GM19043 (cell line): ENCODE measurements around the gene LRRC4C.

Experiments used
- ATAC-seq: cut with Tn5 transposase; IDR thresholded peaks from one replicate; pipeline ENCODE4 v1.9.1; 2021; ENCODE audit warnings: low read depth; ENCODE audit not compliant: unreplicated experiment

Gene LRRC4C

DNA sequence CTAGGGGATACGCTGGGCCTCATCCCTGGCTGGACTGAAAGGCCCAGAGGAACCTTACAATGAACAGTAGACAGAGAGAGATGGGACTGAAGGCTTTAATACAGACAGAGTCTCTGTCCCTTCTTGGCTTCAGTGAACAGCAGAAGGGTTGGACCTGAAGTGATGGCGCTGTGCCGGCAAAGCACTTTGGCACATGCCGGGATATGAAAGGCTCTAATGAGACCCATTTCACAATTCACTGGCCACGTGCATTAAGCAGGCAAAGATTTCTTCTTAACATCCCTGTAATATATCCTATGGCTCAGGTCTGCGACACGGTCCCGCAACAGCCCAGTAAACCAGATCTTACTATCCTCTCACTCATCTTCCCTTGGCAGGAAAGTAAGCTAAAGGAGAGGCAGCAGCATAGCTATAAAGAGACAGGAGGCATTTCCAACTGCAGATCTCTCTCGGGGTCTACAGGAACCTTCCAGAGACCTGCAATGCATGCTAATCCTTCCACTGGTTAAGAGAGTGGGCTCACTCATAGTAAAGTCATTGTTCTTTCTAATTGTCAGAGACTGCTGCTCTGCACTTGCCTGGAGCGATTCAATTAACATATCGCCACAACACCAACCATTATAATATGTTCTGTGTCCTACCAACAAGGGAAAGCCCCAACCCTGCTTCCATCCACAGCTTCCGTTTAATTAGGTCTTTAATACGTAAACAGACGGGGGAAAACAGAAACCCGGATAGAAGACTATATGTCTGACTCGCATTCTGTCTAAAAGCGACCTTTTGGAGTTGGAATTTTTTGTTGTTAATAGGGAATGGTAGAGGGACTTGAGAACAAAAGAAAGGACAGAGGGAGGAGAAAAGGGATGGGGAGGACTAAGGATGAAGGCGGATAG is 1179.0 kb downstream of the LRRC4C start:
- ATAC-seq: no peak

DNA sequence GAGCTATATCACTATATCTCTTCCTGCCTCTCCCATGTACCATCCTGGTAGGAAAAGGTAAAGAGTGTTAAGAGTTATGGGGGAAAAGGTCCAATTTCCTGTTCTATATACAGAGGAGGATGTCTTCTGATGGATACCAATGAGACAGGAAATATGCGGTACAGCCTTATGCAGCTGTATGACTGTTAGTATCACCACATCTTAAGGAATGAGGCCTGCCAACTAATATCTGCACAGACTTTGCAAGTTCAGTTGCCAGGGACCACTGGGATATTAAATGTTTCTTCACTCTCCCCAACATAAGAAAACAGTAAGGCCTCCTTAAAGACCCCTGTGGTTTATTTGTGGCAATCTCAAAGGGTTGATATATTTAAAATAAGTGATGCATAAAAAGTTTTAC is 1182.5 kb downstream of the LRRC4C start:
- no peak for ATAC-seq

DNA sequence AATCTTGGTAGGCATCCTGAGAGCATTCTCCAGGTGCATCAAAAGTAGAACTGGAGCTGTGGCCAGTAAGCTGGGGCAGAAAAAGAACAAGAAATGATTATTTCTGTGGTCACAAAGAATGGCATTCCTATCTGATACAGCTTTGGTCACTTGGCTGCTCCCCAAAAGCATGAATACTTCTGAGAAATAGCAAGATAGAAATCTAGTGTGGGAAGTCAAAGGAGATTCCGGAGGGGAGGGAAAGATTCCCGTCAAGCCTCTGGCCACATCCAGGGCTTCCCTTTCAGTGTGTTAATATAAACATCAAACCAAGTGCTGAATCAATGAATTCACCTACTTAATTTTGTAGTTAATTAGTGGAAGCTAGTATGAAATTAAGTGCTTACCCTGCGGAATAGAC is 1185.4 kb downstream of the LRRC4C start:
- ATAC-seq: no peak

DNA sequence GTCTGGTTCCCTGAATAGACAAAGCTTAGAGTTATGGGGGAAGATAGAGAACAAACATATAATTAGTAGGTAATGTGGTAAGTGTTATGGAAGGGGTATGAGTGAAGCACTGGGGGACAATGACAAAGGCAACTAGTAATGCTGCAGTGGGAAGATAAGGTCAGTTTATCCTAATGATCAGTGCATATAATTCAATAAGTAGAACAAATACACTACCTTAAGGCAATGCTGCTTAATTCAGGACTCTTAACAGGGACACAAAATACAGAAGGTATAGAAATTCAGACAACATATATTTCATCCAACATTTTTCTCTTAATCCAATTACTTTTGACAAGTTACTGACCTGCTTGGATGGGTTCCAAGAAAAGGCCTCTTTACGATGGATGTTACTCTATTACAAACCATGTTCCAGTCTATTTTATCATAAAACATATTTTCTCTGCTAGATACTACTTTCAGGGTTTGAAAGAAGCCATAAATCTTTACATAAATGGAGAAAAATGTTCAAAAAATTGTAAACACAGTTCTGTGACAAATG is 1186.2 kb downstream of the LRRC4C start:
- no peak for ATAC-seq

DNA sequence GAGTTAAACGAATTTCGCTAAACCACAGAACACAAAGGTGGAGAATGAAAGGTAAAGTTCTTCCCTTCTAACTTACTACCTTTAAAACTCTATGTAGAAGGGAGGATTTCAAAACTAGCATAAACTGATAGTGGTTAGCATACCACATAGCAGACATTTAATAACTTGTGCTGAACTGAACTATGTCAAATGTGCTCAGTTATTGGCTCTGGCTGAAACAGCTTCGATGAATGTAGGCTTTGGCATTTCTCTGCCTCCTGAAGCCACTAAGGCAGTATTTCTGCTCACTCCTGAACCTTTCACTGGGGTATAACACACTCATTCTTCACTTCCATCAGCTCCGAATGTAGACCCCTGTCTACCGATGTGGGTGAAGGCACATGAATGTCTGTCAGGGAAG is 1188.1 kb downstream of the LRRC4C start:
- no peak for ATAC-seq

DNA sequence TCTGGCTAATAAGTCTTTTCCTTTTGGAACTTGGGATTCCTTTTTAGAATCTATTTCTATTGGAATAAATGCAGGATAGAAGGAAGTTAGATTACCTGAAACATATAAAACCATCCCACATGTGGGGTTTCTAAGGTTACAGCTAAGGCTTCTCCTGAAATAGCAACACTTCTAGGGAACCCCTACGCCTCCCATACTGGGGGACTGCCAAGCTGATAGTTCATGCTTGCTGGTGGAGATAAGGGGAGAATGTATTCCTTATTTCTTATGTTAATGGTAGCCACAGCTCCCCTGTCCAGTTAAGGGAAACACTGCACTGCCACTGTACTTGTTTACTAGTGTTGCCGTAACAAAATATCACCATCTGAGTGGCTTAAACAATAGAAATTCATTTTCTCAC is 1189.6 kb downstream of the LRRC4C start:
- no peak for ATAC-seq

DNA sequence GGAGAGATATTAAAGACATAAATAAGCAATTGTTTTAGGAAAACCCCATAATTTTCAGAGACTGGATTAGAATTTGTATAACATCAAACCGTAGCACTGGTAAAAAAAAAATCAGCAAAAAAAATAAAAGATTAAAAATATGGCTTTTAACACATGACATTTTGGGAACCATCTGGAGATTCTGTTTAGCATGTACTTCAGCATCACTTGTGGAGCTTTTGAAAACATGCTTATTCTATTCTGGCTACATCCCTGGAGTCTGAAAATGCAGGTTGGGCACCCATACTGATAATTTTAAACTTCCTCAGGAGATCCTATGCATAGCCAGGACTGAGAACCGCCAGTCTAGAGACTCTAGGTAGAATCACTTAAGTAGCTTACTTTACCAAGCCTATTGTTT is 1190.9 kb downstream of the LRRC4C start:
- ATAC-seq: no peak

DNA sequence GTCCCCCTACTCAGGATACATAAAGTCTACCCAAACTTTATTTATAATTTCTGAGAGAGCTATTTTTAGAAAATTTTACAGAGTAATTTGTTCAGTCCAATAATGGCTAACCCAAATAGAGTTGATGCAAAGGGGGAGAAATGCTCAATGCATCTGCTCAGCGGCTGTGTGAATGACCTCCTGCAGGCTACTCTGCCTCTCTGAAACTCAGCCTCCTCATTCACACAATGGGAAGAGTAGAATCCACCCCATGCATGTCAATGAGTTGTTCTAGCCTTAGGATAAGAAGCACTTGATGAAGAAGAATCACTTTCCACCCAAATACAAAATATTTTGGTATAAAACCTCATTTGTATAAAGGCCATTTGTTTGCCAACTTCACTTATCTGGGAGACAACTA is 1204.0 kb downstream of the LRRC4C start:
- no peak for ATAC-seq

DNA sequence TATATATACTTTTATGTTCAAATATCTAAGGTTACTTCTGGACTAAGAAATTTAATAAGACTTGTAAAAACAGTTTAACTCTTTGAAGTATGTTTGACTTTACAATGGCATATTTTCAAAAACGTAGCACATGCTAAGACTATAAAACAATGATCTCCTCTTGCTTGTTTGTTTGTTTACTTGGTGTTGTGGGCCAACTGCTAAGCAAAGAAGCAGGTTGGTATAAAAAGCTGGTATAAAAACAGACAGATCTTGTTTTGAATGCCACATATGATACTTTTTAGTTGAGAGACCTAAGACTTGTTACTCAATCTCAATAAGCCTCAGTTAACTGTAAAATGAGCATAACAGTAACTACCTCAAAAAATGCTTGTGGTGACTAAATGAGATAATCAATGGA is 1206.3 kb downstream of the LRRC4C start:
- ATAC-seq: no peak

DNA sequence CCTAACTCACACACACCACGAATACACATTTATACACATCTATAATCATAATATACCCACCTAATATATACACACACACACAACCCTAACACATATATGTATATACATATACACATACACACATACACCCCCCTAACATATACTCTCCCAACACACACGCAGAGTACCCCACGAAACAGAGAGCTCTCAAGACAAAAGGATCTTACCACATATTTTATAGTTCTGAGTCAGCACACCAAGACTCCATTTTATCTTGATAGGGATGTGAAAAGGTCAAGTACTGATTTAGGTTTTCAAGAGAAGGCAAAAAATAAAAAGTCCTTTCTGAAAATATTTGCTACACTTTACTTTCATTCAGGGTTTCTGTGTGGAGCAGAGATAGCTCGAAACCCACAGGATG is 1207.2 kb downstream of the LRRC4C start:
- no peak for ATAC-seq

DNA sequence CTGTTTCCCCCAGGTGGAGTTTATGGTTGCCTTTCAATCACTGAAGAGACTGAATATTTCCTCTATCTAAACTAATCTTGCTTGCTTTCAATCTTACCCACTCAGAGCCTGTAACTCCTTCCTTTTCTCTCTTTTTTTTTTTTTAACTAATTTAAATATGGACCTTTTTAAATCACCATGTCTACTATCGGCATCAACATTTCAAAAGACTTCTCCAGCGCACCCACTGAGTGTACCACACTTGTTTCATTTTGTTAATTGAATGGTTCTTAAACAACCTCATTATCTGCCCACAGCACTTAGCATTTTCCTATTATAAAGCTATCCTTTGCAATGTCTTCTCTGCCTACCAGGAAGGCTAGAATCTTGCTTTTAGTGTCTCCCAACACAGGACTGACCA is 1212.5 kb downstream of the LRRC4C start:
- ATAC-seq: no peak

DNA sequence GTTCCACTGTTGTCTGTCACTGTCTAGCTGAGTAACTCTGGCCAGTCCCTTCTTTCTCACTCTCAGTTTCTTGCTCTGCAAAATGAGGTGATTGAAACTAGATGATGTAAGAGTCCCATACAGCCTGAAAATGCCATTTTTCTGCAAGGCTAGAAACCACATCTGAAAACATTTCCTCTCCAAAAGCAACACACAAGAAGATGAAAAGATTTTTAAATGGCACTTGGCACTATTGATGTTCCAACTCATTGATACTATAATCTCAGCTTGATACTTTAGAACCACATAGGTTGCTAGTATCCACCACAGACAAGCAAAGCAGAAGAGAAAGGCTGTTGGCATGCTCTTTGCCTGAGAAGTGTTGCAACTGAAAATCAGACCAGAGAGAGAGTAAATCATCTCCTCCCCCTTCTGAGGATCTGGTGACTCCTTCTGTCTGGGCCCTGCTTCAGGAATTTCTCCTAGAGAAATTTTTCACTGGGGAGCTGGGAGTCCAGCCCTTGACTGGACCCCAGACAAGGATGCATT is 1217.9 kb downstream of the LRRC4C start:
- peak; percentile 97 for ATAC-seq

DNA sequence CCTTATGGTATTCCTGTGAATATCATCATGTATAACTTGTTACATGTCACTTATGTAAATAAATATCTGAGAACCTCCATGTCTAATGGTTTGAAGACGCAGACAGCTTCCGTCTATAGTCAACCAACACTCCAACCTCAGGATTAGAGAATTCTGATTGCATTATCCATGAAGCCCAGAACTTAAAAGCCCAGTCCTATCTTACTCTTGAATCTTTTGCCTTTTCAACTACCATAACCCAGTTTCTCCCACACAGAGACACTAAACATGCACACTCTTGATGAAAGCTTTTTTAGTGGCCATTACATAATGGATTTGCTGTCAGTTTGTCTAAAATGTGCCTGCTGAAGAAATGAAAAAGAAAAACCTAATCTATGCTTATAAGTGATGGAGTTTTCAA is 1219.2 kb downstream of the LRRC4C start:
- ATAC-seq: no peak

DNA sequence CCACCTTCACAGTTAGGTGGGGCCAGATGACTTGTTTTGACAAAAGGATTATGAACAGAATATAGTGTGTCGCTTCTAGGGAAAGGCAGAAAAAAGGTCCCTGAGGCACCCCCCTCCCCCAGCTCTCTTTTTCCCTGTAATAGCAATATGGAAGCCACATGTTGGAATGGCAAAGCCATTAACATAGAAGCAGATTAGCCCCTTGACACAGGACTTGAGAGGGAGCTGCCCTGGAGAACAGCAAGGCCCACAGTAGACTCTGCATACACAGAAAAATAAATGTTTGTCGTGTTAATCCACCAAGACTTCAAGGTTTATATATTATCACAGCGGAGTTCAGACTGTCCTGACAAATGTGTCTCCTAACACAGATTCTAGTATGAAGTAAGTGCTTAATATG is 1222.9 kb downstream of the LRRC4C start:
- no peak for ATAC-seq

DNA sequence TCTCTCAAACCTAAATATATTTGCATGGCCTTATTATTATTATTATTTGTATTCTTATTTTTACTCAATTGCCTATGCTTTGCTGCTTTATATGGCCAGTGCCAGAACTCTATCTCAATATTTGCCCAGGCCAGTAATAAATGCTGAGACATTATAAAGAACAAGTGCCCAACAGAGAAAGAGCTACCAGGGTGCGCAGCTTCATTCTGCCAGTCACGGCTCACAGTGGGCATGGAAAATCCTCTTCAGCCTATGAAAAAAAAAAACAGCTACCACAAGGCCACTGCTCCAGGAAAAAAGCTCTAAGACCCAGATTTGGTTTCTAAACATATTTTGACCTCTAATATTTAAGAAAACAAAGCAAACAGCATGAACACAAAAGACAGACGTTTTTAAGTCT is 1223.6 kb downstream of the LRRC4C start:
- ATAC-seq: no peak

DNA sequence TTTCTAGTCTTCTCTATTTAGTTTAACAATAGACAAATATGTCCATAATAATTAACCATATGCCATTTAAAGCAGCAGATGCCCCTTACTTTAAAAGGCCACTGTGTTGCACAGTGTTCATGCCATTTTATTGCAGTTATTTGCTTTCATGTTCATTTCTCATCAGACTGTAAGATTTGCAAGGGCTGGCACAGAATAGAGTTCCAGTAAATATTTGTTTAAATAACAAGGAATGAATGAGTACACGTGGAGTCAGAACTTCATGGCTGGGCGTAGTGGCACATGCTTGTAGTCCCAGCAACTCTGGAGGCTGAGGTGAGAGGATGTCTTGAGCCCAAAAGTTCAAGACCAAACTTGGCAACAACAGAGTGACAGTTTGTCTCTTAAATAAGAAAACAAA is 1228.6 kb downstream of the LRRC4C start:
- no peak for ATAC-seq

DNA sequence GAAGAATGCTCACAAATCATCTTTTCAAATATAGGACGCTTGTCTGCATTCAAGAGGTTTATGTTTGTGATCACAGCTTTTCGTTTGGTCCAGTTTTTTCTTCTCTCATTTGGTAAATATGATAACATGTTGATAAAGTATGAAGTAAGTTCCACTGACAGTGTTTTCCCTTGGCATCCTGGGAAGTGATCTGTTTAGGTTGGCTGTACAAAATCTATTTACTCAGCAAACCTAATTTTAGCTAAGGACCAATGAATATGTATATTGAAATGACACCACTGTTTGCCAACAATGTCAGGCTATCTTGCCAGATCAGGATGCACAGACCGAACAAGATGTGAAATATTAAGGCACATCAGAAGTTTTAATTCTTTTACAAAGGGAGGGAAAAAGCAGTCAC is 1230.8 kb downstream of the LRRC4C start:
- no peak for ATAC-seq

DNA sequence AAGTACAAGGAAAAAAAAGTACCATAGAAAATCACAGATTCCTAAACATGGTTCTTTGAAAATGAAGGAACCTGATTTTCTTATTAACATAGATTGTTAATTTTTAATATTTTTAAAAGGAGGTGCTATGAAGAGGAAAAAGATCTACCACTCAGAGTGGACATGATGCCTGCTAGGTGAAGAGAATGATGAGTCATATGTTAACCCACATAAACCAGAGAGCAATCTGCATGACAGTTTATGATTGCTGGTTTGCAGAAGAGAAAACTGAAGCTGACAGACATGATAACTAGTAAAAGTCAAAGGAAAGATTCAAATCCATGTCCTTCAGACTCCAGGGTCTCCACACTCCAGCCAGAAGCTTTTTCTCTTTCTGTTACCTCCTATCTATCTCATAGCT is 1231.7 kb downstream of the LRRC4C start:
- peak; percentile 91 for ATAC-seq

DNA sequence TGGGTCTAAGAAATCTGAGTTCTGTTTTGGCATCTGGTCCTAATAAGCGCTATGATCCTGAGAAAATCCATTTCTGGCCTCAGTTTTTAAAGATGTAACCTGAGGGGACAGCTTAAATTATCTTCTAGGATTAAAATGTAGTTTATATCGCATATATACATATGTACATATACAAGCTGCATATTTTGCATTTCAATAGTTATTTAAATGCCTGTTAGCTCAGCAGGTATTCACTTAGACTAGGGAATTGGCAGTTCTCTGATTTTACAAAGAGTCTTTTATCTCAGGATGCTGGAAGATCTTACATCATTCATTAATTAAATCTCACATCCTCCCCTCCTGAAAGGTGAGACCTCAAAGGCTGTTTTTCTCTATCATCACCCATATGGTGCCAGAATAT is 1232.8 kb downstream of the LRRC4C start:
- ATAC-seq: no peak

DNA sequence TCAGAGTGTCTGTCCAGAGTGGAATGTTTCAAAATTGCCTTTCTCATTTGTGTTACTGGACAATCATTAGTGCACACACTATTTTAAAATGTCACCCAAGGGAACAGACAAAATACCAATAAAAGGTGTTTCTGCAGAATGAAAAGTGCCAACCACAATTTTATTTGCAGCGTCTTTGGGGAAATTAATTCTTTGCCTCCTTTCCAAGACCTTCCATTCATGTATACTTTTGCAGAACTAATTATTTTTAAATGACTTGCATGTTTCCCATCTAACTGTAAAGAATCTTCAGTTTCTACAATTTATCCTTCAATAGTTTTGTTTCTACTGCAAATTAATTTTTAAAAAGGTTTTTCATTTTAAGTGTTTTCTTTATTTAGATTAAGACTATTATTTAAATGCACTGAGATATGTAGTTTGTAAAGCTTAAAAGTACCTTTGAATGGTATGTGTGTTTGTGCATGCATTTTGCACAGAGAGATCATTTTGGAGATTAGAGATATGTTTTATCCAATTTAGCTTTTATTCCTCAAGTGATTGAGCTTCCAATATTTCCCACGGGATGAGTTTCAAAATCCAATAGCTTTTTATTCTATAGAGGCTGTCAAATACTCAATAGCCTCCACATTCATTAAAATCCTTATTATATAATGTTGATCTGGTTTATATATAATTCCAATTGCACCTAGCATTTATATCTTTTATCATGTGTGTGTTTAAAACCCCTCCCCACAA is 1235.7 kb downstream of the LRRC4C start:
- ATAC-seq: no peak

DNA sequence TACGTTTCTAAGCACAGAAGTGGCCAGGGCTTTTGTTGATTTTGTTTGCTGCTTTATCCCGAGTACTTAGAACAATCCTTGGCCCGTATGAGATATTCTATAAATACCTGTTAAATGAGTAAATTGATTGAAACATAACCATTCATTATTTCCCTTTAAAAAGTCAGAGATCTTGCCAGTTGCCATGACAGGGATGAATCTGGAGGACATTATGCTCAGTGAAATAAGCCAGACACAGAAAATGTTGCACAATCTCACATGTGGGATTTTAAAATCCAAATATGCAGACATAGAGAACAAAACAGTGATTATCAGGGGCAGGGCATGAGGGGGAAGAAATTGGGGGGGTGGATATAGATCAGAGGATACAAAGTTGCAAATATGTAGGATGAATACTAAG is 1240.1 kb downstream of the LRRC4C start:
- ATAC-seq: no peak

DNA sequence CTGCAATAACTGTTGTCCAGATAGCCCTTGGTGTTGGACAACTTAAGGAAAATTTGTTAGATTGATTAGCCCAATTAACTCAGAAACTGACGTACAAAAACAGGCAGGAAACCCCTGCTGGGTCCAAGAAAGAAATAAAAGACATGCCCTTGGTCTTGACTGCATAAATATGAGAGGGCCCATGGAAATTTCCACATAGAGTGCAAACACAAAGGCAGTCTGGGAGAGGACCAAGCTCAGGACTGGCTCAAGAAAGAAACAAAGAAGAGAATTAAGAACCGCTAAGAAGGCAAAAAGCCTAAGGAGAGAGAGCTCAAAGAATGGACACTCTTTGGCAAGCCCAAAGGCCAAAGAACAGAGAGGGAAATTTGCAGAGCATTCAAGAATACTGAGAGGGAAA is 1243.9 kb downstream of the LRRC4C start:
- ATAC-seq: no peak
